ENCODE measurements around the gene LEPROT.
A peak's percentile ranks its signal among the peaks of the same experiment; 100 is the strongest.

Gene LEPROT

DNA sequence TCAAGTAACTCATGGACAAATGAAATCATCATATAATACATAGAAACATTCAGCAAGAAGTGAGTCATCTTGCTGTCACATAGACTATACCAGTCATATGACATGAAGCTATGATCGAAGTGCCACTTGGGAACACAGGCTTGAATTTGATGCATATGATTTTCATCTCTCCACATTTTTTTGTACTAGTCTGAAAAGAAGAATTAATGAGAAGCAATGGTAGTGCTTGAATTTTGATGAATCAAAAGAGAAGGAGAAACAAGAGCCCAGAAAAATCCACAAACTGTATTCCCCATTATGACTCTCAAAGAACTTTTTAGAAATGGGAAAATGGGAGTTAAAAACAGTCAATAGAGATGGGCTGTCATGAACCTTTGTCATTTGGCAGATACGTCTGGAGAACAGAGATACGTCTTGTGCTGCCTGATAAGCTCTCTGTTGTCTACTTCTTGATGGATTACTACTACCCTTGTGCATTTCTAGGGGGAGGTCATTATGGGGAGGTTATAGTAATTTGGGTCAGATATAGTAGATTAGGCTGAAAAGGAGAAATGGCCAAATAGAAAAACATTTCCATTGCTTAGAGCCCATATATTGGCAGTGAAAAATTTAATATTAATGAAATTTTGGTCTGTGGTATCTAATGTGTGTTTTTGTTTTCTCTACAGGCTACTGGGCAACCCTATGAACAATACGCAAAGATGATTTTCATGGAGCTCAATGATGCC is 8.0 kb upstream of the LEPROT start:
- no peak for DNase-seq (ENCODE audit: low spot score)

DNA sequence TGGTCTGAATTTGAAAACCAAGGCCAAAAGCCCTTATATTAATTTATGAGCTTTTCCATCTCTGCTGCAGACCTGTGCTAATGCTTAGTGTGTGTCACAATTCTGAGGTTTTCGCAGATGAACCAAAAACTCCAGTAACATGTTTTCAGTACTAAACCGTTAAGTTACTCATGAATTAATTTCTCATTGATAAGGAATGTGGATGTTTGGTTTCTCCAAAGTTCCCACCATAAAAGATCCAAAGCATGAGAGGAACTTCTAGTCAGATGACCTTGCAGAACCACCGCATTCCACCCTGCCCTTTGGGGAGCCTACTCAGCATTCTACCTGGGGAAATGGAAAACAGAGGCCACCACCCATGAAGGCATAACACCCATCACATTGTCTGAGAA is 7.5 kb upstream of the LEPROT start:
- no peak for DNase-seq (ENCODE audit: low spot score)

GRCh38 chr1:65414538-65414937 is 5.9 kb upstream of the LEPROT start:
- no peak for DNase-seq (ENCODE audit: low spot score)

GRCh38 chr1:65416767-65417166 is 3.7 kb upstream of the LEPROT start:
- DNase-seq (ENCODE audit: low spot score) = no peak

- DNase-seq (ENCODE audit: low spot score) = no peak
Measured at GRCh38 chr1:65417729-65418128, 2.7 kb upstream of the LEPROT start.

DNA sequence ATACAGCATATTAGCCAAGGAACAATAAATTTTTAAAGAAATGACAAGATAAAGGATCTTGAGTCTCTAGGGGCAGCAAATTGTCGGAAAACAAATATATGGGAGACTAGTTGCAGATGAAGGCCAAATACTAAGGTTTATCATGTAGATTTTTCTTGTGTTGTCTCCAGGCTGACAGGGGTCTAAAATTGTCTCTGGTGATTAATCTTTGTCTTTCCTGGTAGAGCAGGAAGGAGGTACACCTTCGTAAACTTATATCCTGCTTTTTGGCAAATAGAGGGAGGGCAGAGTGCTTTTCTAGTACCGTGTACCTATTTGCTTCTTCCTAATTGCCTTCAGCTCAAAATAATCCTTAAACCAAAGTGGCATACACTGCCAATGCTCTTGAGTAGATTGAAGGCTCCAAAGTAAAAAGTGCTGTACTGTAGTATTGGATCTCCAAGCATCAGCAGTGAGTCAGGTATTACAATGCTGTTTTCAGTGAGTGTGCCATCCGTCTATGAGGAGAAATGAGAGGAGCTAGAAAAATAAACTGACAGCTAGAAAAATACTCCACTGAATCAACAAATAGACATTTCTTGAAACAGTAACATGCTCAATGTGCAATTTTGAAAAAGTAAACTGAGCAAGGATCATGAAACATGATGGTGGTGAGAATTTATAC is 1.8 kb upstream of the LEPROT start:
- DNase-seq (ENCODE audit: low spot score) = no peak

DNA sequence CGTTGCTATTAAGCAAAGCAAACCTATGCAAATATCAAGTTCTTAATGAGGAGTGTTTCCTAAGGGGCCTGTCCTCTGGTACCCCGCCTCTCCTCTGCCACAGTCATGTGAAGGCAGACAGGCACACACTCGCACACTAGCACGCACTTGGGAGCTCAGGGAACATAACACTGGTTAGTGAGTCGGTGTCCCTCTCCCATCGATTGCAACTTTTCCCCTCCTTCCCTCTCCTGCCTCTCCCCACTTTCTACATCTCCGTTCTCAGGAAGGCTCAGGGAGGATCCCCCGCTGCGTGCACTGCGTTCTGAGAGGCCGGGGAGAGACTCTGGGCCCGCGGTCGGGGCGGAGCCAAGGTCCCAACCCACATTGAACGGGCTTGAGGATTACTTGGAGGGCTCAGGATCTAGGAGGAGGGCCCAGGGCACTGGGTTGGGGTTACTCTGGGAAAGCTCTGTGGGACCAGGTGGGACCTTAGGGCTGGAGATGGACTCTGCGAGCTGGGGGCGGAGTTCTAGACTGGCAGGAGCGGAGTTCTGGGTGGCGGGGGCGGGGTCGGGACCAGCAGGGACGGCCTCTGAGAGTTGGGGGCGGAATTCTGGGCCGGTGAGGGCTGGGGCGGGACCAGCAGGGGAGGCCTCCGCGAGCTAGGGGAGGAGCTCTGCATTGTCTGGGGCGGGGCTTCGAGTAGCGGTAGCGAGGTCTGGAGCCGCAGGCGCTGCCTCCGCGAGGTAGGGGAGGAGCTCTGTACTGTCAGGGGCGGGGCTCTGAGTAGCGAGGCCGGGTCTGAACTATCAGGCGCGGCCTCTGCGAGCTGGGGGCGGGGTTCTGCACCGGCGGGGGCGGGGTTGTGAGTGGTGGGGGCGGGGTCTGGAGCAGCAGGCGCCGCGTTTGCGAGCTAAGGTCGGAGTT is 533 bp upstream of the LEPROT start:
- peak; percentile 98 for DNase-seq (ENCODE audit: low spot score)

- no peak for DNase-seq (ENCODE audit: low spot score)
Measured at GRCh38 chr1:65421351-65422025, 1.0 kb downstream of the LEPROT start.

DNA sequence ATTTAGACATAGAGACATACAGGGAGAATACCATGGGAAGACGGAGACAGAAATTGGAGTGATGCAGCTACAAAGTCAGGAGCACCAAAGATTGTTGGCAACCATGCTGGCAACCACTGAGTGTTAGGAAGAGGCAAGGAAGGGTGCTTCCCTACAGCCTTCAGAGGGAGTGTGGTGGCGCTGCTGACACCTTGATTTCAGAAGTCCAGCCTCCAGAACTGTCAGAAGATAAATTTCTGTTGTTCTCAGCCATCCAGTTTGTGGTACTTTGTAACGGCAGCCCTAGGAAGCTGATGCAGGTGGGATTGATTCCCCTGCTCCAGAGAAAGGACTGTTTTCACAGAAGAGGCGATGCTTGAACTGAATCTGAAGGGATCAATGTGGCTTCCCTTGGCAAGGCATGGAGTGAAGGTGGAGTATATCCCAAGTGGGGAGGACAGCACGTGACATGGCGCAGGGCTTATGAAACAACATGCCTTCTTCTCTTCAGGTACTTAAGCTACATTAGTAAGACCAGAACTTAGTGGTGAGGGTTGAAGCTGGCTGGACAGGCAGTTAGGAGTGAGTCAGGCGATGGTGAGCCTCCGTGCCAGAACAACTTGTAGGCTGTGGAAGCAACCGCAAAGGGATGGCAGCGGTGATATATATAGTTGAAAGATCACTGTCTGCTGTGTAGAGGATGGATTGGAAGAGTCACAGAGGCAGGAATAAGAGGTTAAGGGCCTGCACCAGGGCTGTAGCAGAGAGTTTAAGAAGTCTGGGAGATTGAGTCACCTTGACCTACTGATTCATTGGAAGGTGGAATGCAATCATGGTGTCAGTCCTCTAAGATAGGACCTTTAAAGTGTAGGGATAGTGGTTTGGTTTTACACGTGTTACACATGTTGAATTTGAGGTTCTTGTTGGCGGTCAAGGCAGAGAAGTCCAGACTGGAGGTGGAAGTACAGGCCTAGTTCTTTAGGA is 2.1 kb downstream of the LEPROT start:
- DNase-seq (ENCODE audit: low spot score) = no peak

- no peak for DNase-seq (ENCODE audit: low spot score)
Measured at GRCh38 chr1:65423884-65424572, 3.6 kb downstream of the LEPROT start.

GRCh38 chr1:65424573-65424889 is 4.1 kb downstream of the LEPROT start:
- DNase-seq (ENCODE audit: low spot score) = no peak

GRCh38 chr1:65425006-65425405 is 4.5 kb downstream of the LEPROT start:
- no peak for DNase-seq (ENCODE audit: low spot score)

DNA sequence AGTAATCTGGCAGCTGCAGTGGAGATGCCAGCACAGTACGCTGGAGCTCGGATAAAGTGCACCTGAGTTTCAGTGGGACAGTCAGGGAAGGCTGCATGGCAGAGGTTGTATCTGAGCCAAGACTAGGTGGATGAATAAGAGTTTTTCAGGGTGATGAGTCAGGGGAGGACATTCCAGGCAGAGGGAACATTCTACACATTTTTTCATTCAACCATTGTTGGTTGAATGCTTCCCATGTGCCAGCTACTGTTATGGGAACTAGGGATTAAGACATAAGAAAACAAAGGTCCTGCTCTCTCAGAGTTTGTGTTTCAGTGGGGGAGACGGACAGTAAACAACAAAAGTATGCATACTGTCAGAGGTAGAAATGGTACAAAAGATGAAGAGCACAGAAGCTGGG is 5.2 kb downstream of the LEPROT start:
- DNase-seq (ENCODE audit: low spot score) = no peak

DNA sequence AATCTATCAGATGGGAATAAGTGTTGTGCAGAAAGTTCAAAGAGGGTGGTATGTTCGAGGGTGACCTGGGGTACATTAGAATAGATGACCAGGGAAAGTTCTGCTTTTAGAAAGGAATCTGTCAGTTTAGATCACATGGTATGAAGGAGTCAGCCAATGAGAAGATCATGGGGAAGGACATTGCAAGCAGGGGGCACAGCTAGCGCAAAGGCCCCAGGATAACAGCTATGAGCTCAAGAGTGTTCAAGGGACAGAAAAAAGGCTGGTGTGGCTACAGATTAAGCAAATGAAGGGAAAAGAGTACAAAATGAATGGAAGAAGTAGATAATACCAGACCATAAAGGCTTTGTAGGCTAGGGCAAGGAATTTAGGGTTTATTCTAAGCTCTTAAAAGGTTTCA is 8.6 kb downstream of the LEPROT start:
- no peak for DNase-seq (ENCODE audit: low spot score)

GRCh38 chr1:65429806-65430205 is 9.3 kb downstream of the LEPROT start:
- DNase-seq (ENCODE audit: low spot score) = no peak

DNA sequence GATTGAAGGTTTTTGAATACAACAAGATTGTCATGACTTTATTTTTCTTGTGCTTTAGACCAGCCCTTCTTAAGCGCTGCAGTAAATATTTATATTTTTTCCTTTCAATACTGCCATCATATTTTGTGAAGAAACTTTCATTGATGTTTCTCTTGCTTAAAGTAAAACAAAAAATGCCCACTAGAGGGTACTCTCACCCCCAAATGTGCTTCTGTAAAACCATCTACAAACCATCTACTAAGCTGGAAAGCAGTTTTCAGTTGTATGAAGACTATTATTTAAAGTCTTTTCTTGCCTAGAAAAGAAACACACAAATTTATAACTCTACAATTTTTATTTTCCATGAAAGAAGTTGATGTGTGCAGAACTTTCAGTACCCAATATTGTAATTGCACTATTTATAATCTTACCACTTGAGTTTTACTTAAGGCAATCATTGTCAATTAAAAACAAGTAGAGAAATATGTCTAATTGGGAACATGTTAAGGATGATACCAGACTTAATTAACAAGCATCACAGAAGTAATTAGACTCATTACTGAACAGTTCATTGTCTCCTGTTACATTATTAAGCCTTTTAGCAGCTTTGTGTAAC is 10.7 kb downstream of the LEPROT start:
- DNase-seq (ENCODE audit: low spot score) = no peak

- DNase-seq (ENCODE audit: low spot score) = no peak
Measured at GRCh38 chr1:65432918-65433317, 12.4 kb downstream of the LEPROT start.

GRCh38 chr1:65434255-65434654 is 13.8 kb downstream of the LEPROT start:
- no peak for DNase-seq (ENCODE audit: low spot score)

- no peak for DNase-seq (ENCODE audit: low spot score)
Measured at GRCh38 chr1:65434760-65435159, 14.3 kb downstream of the LEPROT start.

- no peak for DNase-seq (ENCODE audit: low spot score)
Measured at GRCh38 chr1:65435987-65436386, 15.5 kb downstream of the LEPROT start.

Measured in ecto neural progenitor cell (in vitro differentiated cells).